ENCODE measurements around the gene TNFSF13.
A peak's percentile ranks its signal among the peaks of the same experiment; 100 is the strongest.

TNFSF13 gene, protein sequence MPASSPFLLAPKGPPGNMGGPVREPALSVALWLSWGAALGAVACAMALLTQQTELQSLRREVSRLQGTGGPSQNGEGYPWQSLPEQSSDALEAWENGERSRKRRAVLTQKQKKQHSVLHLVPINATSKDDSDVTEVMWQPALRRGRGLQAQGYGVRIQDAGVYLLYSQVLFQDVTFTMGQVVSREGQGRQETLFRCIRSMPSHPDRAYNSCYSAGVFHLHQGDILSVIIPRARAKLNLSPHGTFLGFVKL

DNA sequence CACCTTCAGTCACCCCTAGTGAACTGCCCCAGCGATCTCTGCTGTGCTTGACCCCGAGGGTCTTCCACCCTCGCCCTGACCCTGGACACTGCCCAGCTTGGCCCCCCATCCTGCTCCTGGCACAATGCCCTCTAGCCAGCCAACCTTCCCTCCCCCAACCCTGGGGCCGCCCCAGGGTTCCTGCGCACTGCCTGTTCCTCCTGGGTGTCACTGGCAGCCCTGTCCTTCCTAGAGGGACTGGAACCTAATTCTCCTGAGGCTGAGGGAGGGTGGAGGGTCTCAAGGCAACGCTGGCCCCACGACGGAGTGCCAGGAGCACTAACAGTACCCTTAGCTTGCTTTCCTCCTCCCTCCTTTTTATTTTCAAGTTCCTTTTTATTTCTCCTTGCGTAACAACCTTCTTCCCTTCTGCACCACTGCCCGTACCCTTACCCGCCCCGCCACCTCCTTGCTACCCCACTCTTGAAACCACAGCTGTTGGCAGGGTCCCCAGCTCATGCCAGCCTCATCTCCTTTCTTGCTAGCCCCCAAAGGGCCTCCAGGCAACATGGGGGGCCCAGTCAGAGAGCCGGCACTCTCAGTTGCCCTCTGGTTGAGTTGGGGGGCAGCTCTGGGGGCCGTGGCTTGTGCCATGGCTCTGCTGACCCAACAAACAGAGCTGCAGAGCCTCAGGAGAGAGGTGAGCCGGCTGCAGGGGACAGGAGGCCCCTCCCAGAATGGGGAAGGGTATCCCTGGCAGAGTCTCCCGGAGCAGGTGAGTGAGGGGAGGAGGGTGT, at the start of gene TNFSF13:
Gene TNFSF13, plus strand, starts transcription at position 207 of the 776 bp plus-strand sequence. Its CDS starts 290 bp downstream, at position 497.
- no peak for DNase-seq (ENCODE audit: low read depth)
- H3K4me3 ChIP-seq (ENCODE audit: low read depth, low read length), result no peak within 1 kb of the TSS

DNA sequence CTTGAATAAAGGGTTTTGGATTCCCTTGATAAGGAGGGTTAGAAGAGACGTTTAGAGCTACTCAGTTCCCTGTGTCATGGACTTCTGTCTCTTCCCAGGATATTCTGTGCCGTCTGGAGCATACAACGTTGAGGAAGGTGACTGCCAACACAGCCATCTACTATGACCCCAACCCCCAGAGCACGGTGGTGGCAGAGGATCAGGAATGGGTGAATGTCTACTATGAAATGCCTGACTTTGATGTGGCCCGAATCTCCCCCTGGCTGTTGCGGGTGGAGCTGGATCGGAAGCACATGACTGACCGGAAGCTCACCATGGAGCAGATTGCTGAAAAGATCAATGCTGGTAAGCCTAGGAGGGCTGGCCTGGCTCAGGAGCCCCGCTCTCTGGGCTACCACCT, 49.7 kb upstream of the TNFSF13 start:
- H3K4me3 ChIP-seq (ENCODE audit: low read depth, low read length), result no peak overlapping the region
- no peak for DNase-seq (ENCODE audit: low read depth)

DNA sequence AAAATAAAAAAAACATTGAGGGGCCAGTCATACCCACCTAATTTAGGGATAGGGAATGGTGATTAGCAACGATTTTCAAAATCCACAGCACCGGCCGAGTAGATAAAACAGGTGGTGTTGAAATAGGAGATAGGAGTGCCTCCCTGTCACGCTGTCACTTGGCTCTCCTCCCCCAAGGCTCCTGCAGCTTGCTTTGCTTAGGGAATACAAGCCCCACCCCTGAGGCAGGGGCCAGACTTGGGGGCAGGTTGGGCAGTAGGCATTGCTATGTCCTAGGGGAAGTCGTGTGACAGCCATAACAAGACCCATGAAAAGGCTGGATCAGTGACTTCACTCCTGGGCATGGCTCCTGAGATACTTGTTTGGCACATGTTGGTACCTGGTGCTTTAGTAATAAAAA, 48.6 kb upstream of the TNFSF13 start:
- H3K4me3 ChIP-seq (ENCODE audit: low read depth, low read length), result no peak overlapping the region
- no peak for DNase-seq (ENCODE audit: low read depth)

DNA sequence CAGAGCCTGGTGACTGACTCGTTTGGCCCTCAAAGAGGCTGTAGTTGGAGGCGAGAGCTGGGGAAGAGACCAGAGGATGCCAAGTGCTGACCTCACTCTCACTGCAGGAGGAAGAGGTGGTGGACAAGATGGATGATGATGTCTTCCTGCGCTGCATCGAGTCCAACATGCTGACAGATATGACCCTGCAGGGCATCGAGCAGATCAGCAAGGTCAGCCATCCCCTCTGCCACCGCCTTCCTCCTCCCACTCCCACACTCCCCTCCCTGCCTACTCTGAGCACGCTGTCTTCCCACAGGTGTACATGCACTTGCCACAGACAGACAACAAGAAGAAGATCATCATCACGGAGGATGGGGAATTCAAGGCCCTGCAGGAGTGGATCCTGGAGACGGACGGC, 47.4 kb upstream of the TNFSF13 start:
- no peak for DNase-seq (ENCODE audit: low read depth)
- no peak overlapping the region for H3K4me3 ChIP-seq (ENCODE audit: low read depth, low read length)

DNA sequence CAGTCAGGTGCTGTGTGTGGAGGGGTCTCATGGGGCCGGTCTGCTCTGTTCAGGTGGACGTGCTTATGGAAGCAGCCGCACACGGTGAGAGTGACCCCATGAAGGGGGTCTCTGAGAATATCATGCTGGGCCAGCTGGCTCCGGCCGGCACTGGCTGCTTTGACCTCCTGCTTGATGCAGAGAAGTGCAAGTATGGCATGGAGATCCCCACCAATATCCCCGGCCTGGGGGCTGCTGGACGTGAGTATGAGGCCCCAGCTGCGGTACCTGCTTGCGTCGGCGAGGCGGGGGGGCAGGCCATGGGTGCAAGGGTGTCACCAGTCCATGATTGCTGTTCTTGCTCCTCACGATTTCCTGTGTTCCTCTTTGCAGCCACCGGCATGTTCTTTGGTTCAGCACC, 46.4 kb upstream of the TNFSF13 start:
- DNase-seq (ENCODE audit: low read depth), result no peak
- H3K4me3 ChIP-seq (ENCODE audit: low read depth, low read length), result no peak overlapping the region

DNA sequence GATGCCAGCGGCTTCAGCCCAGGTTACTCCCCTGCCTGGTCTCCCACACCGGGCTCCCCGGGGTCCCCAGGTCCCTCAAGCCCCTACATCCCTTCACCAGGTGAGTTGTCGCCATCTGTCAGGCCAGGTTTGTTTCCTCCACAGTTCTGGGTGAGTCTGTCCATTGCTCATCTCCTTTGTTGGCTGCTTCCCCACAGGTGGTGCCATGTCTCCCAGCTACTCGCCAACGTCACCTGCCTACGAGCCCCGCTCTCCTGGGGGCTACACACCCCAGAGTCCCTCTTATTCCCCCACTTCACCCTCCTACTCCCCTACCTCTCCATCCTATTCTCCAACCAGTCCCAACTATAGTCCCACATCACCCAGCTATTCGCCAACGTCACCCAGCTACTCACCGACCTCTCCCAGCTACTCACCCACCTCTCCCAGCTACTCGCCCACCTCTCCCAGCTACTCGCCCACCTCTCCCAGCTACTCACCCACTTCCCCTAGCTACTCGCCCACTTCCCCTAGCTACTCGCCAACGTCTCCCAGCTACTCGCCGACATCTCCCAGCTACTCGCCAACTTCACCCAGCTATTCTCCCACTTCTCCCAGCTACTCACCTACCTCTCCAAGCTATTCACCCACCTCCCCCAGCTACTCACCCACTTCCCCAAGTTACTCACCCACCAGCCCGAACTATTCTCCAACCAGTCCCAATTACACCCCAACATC, 45.6 kb upstream of the TNFSF13 start:
- no peak for DNase-seq (ENCODE audit: low read depth)
- H3K4me3 ChIP-seq (ENCODE audit: low read depth, low read length), result no peak overlapping the region

DNA sequence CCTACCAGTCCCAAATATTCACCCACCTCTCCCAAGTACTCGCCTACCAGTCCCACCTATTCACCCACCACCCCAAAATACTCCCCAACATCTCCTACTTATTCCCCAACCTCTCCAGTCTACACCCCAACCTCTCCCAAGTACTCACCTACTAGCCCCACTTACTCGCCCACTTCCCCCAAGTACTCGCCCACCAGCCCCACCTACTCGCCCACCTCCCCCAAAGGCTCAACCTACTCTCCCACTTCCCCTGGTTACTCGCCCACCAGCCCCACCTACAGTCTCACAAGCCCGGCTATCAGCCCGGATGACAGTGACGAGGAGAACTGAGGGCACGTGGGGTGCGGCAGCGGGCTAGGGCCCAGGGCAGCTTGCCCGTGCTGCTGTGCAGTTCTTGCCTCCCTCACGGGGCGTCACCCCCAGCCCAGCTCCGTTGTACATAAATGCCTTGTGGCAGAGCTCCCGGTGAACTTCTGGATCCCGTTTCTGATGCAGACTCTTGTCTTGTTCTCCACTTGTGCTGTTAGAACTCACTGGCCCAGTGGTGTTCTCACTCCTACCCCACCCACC, 44.6 kb upstream of the TNFSF13 start:
- H3K4me3 ChIP-seq (ENCODE audit: low read depth, low read length), result no peak overlapping the region
- DNase-seq (ENCODE audit: low read depth), result no peak

DNA sequence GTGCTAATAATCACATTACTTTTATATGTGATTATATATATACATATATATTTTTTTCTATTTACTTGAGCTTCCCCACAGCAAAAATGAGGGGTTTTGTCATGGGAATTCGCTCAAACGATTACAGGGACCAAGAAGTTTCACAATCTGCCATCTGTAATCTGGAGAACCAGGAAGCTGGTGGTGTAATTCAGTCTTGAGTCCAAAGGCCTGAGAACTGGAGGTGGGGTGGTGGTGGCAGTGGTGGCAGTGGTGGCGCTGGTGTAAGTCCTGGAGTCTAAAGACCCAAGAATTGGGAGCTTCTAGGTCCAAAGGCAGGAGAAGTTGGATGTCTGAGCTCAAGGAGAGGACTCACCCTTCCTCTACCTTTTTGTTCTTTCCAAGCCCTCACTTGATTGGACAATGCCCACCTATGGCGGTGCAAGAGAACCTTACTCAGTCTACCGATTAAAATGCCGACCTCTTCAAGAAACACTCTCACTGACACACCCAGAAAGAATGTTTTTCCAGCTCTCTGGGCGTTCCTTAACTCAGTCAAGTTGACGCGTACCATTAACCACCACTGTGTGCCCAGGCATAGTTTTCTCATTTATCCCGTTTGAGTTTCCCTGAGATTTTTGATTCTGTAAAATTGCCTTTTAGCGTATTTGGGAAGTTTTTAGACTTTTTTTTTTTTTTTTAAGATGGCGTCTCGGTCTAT, 42.5 kb upstream of the TNFSF13 start:
- no peak for DNase-seq (ENCODE audit: low read depth)
- no peak overlapping the region for H3K4me3 ChIP-seq (ENCODE audit: low read depth, low read length)

DNA sequence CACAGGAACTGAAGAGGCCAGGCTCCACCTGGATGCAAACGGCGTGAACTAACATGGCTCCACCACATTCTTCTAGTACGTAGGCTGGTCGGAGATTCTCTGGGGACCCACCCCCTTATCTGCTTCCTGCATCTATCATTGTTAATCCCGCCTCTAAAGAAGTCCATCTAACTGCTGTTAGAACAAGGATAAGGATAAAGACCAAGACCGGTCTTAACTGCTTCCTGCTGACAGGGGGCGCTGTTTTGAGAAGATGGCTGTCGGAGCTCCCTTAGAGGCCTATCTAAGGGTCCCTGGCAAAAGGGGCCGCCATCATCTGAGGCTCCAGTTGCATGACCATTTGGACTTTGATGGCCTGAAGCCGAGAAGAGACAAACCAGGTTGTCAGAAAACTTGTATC, 35.5 kb upstream of the TNFSF13 start:
- no peak for DNase-seq (ENCODE audit: low read depth)
- H3K4me3 ChIP-seq (ENCODE audit: low read depth, low read length), result no peak overlapping the region

DNA sequence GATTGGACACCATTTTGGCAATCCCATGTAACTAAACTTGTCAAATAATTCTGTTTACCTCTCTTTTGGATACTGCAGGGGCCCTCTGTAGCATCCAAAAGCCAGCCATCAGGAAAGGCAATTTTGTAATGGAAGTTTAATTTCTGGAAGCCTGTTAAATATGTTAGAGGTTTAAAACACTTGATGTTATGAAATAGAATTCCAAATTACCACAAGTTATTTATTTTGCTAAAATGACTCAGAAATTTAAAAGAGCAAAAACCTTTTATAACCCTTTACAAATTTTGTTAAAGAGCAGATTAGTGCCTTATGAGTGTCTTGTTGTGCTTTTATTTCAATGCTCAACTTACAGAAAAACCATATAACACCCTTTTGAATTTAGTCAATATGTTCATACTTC, 29.7 kb upstream of the TNFSF13 start:
- DNase-seq (ENCODE audit: low read depth), result no peak
- no peak overlapping the region for H3K4me3 ChIP-seq (ENCODE audit: low read depth, low read length)

DNA sequence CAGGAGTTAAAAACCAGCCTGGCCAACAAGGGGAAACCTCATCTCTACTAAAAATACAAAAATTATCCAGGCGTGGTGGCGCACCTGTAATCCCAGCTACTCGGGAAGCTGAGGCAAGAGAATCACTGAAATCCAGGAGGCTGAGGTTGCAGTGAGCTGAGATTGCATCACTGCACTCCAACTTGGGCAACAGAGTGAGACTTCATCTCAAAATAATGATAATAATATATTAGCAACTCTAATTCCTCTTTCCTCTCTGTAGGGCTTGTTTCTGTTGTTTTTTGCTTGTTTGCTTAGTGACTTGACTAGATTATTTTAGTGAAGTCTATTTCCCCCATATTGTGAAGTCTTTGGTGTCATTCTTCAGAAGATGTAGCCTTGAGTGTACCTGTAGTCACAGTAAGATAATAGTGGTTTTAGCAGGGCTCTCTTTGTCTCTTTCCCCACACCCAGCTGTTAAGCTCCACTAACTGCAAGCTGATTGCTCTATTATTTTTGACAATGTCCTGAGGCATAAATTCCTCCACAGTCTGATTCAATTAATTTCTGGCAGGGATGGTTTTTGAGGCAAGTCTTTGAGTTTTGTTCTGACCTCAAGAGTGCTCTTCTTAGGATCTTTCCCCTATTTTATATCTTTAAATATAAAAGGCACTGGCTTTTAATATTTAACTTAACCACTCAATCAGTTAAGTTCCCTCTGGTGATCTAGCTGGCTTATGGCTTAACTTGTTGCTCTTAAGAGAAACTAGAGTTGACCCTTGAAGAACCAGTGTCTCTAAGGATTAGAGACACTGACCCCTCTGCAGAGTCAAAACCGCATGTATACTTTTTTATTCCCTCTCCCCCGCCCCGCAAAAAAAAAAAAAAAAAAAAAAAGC, 28.3 kb upstream of the TNFSF13 start:
- no peak overlapping the region for H3K4me3 ChIP-seq (ENCODE audit: low read depth, low read length)
- DNase-seq (ENCODE audit: low read depth), result no peak

DNA sequence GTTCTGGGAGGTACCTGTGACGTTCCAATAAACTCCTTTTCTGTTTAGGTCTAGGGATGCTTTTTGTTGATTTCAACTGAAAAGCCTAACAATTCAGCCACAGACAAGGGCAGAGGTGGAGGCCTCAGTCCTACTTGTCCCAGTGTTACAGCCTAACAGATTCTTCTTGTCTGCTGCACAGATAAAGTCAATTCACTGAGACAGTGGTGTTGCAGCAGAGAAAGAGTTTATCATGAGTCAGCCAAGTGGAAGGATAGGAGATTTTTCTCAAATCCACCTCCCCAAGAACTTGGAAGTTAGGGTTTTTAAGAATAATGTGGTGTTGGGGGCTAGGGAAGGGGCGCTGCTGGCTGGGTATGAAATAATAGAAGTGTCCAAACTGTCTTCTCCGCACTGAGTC, 20.5 kb upstream of the TNFSF13 start:
- DNase-seq (ENCODE audit: low read depth), result no peak
- no peak overlapping the region for H3K4me3 ChIP-seq (ENCODE audit: low read depth, low read length)

DNA sequence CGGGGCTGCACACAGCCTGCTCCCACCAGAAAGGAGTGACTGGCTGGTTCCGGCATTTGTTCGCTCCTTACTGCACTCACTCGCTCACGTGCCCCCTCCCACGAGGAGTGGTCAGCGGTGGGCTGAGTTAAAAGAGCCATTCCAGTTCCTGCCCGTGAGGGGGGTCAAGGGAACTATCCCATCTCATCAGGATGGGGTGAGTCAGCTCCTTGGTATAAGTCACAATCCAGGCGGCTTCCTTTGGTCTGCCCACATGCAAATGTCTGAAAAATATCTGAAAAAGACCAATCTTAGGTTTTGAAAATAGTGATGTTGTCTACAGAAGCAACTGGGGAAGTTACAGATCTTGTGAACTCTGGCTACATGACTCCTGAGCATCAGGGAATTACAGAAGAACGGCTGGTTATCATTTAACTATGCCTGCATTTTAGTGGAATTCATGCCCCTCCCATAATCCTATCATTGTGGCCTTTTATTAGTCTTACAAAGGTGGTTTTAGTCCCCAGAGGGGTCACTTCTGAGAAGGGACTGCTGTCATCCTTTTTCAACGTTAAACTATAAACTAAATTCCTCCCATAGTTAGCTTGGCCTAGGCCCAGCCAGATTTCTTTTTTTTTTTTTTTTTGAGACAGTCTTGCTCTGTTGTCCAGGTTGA, 19.5 kb upstream of the TNFSF13 start:
- no peak overlapping the region for H3K4me3 ChIP-seq (ENCODE audit: low read depth, low read length)
- no peak for DNase-seq (ENCODE audit: low read depth)

DNA sequence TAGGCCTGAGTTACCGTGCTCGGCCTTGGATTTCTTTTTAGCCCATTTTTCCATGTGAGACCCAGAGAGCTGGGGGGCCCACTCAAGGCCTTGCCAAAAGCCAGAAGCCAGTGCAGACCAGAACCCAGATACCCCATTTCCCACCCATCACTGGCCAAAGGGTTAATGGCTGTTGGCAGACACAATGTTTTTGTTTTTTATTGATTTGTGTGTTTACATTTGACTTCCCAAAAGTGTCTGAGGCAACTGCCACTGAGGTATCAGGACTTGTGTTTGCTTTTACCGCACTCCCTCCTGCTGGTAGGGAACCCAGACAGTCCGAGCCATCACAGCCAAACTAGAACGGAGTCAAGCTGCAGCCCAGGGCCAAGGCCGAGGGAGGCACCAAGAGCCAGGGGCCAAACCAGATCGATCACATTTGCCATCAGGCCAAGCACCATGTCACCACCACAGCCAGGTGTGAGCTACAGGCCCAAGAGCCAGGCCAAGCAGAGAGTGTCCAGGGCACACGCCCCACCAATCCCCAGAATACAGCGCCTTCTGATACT, 17.4 kb upstream of the TNFSF13 start:
- H3K4me3 ChIP-seq (ENCODE audit: low read depth, low read length), result no peak overlapping the region
- DNase-seq (ENCODE audit: low read depth), result no peak

DNA sequence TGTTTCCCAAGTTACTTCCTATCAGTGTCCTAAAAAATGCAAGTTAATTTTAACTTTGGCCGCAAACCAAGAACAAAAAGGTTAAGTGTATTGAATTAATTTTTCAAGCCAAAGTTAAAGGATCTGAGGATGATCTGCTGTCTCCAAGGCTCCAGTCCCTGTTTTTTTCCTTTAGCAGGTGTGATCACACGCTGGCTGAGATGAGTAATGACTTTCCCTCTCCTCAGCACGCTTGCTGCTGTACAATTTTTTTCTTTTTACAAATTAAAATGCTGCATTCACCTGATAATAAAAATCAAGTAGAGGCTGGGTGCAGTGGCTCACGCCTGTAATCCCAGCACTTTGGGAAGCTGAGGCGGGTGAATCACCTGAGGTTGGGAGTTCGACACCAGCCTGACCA, 13.6 kb upstream of the TNFSF13 start:
- H3K4me3 ChIP-seq (ENCODE audit: low read depth, low read length), result no peak overlapping the region
- DNase-seq (ENCODE audit: low read depth), result no peak

DNA sequence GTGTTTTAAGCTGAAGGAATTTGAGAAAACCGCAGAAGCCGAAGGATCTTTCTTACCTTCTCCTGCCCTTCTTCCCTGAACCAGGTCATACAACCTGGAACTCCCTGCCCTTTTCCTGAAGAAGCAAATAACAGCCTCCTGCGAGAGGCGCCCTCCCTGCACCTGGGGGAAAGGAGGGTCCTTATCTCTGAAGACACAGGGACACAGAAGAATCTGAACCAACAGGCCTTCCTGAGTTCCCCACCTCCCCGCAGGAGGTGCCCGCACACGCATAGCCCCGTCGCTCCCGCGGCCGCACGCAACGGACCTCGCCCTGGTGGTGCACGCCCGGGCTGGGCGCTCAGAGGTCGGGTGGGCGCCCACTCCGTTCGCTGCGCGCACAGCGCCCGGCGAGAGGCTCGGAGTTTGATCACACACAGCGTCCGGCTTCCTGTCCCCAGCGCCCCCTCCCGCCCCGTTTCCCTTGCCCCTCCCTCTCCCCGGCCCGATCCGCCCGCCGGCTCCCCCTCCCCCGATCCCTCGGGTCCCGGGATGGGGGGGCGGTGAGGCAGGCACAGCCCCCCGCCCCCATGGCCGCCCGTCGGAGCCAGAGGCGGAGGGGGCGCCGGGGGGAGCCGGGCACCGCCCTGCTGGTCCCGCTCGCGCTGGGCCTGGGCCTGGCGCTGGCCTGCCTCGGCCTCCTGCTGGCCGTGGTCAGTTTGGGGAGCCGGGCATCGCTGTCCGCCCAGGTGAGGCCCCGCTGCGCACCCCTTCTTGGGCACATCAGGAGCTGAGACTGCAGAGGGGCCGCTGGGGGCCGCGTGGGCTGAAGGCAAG, 9.8 kb upstream of the TNFSF13 start, which contains the start of gene TNFSF12:
Gene TNFSF12, plus strand, starts transcription at position 474 of the 816 bp plus-strand sequence. Its CDS starts 96 bp downstream, at position 570.
- DNase-seq (ENCODE audit: low read depth), result no peak
- H3K4me3 ChIP-seq (ENCODE audit: low read depth, low read length), result peak within 1 kb of the TSS; percentile 53

DNA sequence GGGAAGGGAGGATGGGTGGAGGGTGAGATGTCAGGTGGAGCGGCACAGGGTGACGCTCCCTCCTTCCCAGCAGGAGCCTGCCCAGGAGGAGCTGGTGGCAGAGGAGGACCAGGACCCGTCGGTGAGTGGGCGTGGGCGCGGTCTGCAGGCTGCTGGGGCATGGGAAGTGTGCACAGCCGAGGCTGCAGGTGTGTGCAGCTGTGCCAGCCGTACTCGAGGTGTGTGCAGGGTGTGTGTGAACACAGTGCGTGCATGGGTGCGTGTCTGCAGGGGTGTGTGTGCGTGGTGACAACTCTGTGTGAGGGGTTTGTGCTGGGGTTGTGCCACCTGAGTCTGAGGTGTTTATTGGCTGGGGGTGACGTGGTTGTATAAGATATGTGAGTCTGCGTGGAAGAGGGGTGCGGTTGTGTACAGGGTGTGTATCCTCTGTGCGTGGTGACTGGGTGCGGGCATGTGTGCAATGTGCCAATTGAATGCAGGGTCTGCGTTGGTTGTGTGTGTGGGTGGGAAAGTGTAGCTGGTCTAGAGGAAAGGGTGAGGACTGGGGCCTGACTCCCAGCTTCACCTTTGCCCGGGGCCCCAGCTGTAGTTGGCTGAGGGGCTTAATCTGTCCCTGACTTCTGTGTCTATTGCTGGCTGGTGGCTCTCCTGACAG, 9.0 kb upstream of the TNFSF13 start:
- peak overlapping the region; percentile 53 for H3K4me3 ChIP-seq (ENCODE audit: low read depth, low read length)
- DNase-seq (ENCODE audit: low read depth), result no peak
